Psoas muscle (tissue), 8 donors: ENCODE data around the gene ZNF618. TPM values are rescaled to one million over a fixed set of nuclear protein-coding genes. Genes with fewer than 3 reads are reported as not detected.
A peak's percentile ranks its signal among the peaks of the same experiment; 100 is the strongest.

Experiments used
- ATAC-seq, 4 donors: fragments of 200-7000 bp; cut with Tn5 transposase; one replicate each; pipeline ENCODE4 v1.9.1; 2020; ENCODE audit warnings: moderate library complexity in 3 of 4, mild to moderate bottlenecking in 2 of 4
- DNase-seq, 2 donors: peaks; one replicate each; pipeline ENCODE4 v3.0.0-alpha.2; 2020
- H3K27ac ChIP-seq: fragments of 200-600 bp; one replicate; pipeline ENCODE4 v1.8.0; 2022
- H3K27me3 ChIP-seq, 3 donors: fragments of 200-600 bp in 1 of 3; one replicate each; pipeline versions ENCODE4 v1.6.1 to v1.8.0; 2013 to 2022; ENCODE audit warnings: low read length in 2 of 3, mild to moderate bottlenecking in 2 of 3, moderate library complexity in 1 of 3; ENCODE audit not compliant: insufficient read depth in 3 of 3
- H3K36me3 ChIP-seq, 2 donors: fragments of 200-600 bp in 1 of 2; one replicate each; pipeline versions ENCODE4 v1.6.1 to v1.8.0; 2013 to 2022; ENCODE audit warnings: low read depth in 1 of 2, mild to moderate bottlenecking in 1 of 2, moderate library complexity in 1 of 2; ENCODE audit not compliant: insufficient read depth in 1 of 2
- H3K4me1 ChIP-seq: fragments of 200-600 bp; one replicate; pipeline ENCODE4 v1.8.0; 2022
- H3K4me3 ChIP-seq: fragments of 200-600 bp; one replicate; pipeline ENCODE4 v1.8.0; 2022; ENCODE audit warnings: mild to moderate bottlenecking
- H3K9me3 ChIP-seq: fragments of 200-600 bp; one replicate; pipeline ENCODE4 v1.8.0; 2022
- CTCF ChIP-seq: fragments of 200-600 bp; IDR thresholded peaks from one replicate; pipeline ENCODE4 v1.8.0; 2022; ENCODE audit warnings: antibody characterized with exemption
- WGBS, 3 donors: extraction: QIAGEN DNeasy Blood & Tissue Kit; methylation state at CpG; one replicate each; pipeline versions ENCODE4 v1.1.6 to v1.1.7; 2013; 5-methylcytosine and 5-hydroxymethylcytosine counted together
- intact Hi-C, 2 donors: fragments of 100-400 bp; cut with DNase I; formaldehyde crosslinking; loops; one replicate each; pipeline versions ENCODE4 v1.11.0 to v1.14.2; 2022
- polyA plus RNA-seq, 3 donors: library from polyadenylated mRNA; stranded (reverse); fragments of 200-250 nt; gene quantifications; one replicate each; pipeline ENCODE4 v1.2.3, GENCODE V29; 2013
- total RNA-seq, 4 donors: library from RNA; stranded (reverse); fragmentation: NEBNext Ultra II Directional in 2 of 4; extraction: Animal tissue kit (Norgen Biotek cat#: 25700) in 2 of 4; gene quantifications; one replicate each; pipeline versions ENCODE4 v1.2.1 to v1.2.4, GENCODE V29; 2021 to 2023
- donor health status: healthy with polysubstance abuse.
- donor health status: DM: no; HTN: no; CAD: no; lungs with moderate emphysema.
- donor health status: Bipolar disorder and iron deficiency.
- donor health status: healthy.
- donor health status: DM: yes; HTN: yes; CAD: no.
- donor health status: DM: no; HTN: no; CAD: no.
- donor health status: DM: no; HTN: no; CAD: no.
- donor health status: DM: yes; HTN: yes; CAD: no.

Gene ZNF618
- total and polyA plus RNA-seq, 7 donors, result 0.31 to 2.7 (median 1.2) TPM

GRCh38 chr9:114097613-114098020, 221.5 kb downstream of the ZNF618 start:
- Histone ChIP-seq H3K36me3 (no peaks in the 10 kb centered on the region), H3K27ac (no peak overlapping the region), H3K9me3 (no peaks in the 10 kb centered on the region), H3K4me3 (peak overlapping the region; percentile 65), H3K4me1 (no peaks in the 10 kb centered on the region), H3K27me3 (peaks cover 0 to 23% (median 2%) of the 10 kb centered on the region in 3 donors)
- intact Hi-C loops, result no loop called here
- 21 to 23% (median 22%) methylated on average over 18 of the region's 18 CpGs for WGBS, 3 donors
- DNase-seq, result no peak
- TF ChIP-seq CTCF, result no peak
- ATAC-seq, result no peak

DNA sequence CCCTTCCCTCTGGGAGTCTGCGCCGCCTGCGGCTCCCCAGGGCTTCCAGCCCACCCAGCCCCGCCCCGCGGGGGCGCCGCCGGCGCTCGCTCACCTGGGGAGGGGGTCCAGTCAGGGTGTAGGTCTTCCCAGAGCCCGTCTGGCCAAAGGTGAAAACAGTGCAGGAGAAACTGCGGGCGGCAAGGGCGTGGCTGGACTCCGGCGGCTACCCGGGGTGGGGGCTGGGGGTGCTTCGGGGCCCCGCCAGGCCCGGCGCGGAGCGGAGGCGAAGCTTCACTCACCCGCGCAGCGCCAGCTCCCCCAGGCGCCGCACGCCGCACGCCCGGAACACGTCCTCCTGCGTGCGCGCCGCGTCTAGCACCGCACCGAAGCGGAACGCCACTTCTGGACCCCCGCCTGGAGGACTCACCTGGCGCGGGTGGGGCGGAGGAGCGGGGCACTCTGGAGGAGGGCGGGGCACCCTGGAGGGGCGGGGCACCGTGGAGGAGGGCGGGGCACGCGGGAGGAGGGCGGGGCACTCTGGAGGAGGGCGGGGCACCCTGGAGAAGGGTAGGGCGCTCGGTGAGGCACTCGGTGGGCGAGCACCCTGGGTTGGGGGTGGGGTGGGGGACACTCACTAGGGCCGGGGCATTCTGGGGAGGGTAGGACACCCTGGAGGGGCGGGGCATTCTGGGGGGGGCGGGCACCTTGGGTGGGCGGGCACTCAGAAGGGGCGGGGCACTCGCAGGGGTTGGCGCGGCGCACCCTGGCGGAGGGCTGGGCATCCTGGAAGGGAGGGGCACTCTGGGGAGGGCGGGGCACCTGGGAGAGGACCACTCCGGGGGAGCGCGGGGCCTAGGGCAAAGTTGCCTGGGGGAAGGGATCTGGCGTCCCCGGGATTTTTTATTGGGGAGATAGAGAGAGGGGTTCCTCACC, 222.2 kb downstream of the ZNF618 start:
- ATAC-seq (peak; percentile 83 to 95 (median 90)), DNase-seq (peak in 1 of 2 donors; percentile 74)
- WGBS, 3 donors, result 2% methylated on average over 46 to 77 of the region's 77 CpGs

GRCh38 chr9:114098936-114099668, 223.0 kb downstream of the ZNF618 start, which contains the start of gene KIF12:
KIF12 (minus strand) TSS chr9:114099292; CDS start chr9:114099276, 16 bp downstream.
- ATAC-seq, result peak in 1 of 4 donors; percentile 18

More for the DNA sequence above, 222.2 kb downstream of the ZNF618 start:
- peak overlapping the region; percentile 65 for H3K4me3 ChIP-seq
- no peak overlapping the region for H3K27ac ChIP-seq
- peaks cover 0 to 23% (median 2%) of the 10 kb centered on the region in 3 donors for H3K27me3 ChIP-seq
- H3K36me3 ChIP-seq, result no peaks in the 10 kb centered on the region
- no peaks in the 10 kb centered on the region for H3K9me3 ChIP-seq
- H3K4me1 ChIP-seq, result no peaks in the 10 kb centered on the region
- TF ChIP-seq CTCF, result no peak
- intact Hi-C loops, result no loop called here

More at GRCh38 chr9:114098936-114099668, 223.0 kb downstream of the ZNF618 start, which contains the start of gene KIF12:
- intact Hi-C loops, result no loop called here
- no peak within 1 kb of the TSS for H3K27ac ChIP-seq
- DNase-seq, result no peak
- WGBS, 3 donors, result 23 to 28% (median 25%) methylated on average over 24 to 32 of the region's 32 CpGs
- peaks cover 0 to 23% (median 2%) of the 10 kb centered on the region in 3 donors for H3K27me3 ChIP-seq
- no peaks in the 10 kb centered on the region for H3K36me3 ChIP-seq
- H3K4me1 ChIP-seq, result no peaks in the 10 kb centered on the region
- no peak for TF ChIP-seq CTCF
- H3K9me3 ChIP-seq, result no peaks in the 10 kb centered on the region
- H3K4me3 ChIP-seq, result peak within 1 kb of the TSS; percentile 65
